GM10248 (cell line): ENCODE data around the gene CLN3.

ENCODE experiments used
- CTCF ChIA-PET: fragments of 300-600 bp; sonication (Branson Sonifier 250); formaldehyde crosslinking; extraction: SDS; loops from one replicate; lab custom pipeline; 2021; ENCODE audit warnings: antibody characterized with exemption; lab: Yijun Ruan, JAX
- POLR2A ChIA-PET: fragments of 350-650 bp; sonication (Branson Sonifier 250); formaldehyde crosslinking; extraction: SDS; loops from one replicate; lab custom pipeline; 2020; ENCODE audit warnings: antibody characterized with exemption; lab: Yijun Ruan, JAX
- DNase-seq: peaks from one replicate; pipeline ENCODE4 v3.0.0; 2012; ENCODE audit errors: extremely low spot score
- TF ChIP-seq, protein P1 (sequence below): IDR thresholded peaks from 2 replicates; pipeline ENCODE4 v1.5.1; 2012; ENCODE audit warnings: mild to moderate bottlenecking, low read depth; ENCODE audit errors: extremely low read depth, missing control alignments, control extremely low read depth

The CLN3 gene

DNA sequence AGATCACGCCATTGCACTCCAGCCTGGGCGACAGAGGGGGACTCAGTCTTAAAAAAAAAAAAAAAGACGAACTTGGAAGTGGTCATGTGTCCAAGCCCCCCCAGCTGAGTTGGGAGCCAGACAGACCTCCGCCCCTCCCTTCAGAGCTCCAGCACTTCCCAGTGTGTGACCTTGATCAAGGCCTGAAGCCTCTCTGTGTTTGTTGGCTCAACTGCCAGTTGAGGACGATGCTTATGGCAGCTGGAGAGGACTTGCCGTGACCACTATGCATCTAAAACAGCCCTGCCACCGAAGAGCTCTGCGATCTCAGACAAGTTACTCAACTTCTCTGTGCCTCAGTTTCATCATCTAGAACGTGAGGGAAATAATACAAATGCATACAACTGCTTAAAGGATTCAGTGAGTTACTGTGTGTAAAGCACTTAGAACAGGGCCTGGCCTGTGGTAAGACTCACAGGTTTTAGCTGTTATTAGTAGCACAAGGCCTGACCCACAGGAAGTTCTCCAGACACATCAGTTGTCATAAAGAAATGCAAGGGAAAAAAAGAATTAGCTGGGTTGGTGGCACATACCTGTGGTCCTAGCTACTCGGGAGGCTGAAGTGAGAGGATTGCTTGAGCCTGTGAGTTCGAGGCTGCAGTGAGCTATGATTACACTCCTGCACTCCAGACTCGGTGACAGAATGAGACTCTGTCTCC, 21.8 kb upstream of the CLN3 start:
- TF ChIP-seq, protein P1, sequence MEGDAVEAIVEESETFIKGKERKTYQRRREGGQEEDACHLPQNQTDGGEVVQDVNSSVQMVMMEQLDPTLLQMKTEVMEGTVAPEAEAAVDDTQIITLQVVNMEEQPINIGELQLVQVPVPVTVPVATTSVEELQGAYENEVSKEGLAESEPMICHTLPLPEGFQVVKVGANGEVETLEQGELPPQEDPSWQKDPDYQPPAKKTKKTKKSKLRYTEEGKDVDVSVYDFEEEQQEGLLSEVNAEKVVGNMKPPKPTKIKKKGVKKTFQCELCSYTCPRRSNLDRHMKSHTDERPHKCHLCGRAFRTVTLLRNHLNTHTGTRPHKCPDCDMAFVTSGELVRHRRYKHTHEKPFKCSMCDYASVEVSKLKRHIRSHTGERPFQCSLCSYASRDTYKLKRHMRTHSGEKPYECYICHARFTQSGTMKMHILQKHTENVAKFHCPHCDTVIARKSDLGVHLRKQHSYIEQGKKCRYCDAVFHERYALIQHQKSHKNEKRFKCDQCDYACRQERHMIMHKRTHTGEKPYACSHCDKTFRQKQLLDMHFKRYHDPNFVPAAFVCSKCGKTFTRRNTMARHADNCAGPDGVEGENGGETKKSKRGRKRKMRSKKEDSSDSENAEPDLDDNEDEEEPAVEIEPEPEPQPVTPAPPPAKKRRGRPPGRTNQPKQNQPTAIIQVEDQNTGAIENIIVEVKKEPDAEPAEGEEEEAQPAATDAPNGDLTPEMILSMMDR: no peak
- ChIA-PET POLR2A (no interaction called here), CTCF (no interaction called here)
- no peak for DNase-seq

GRCh38 chr16:28511801-28512789, 20.2 kb upstream of the CLN3 start:
- ChIA-PET POLR2A (no interaction called here), CTCF (no interaction called here)
- DNase-seq: peak; percentile 6
- TF ChIP-seq, protein P1: no peak

- CTCF ChIA-PET: no interaction called here
- DNase-seq: no peak
- POLR2A ChIA-PET: no interaction called here
- TF ChIP-seq, protein P1: no peak
Observed at GRCh38 chr16:28511031-28511430, 19.2 kb upstream of the CLN3 start.

- ChIA-PET CTCF (no interaction called here), POLR2A (no interaction called here)
- TF ChIP-seq, protein P1: no peak
- no peak for DNase-seq
Observed at GRCh38 chr16:28505489-28506137, 13.7 kb upstream of the CLN3 start.

DNA sequence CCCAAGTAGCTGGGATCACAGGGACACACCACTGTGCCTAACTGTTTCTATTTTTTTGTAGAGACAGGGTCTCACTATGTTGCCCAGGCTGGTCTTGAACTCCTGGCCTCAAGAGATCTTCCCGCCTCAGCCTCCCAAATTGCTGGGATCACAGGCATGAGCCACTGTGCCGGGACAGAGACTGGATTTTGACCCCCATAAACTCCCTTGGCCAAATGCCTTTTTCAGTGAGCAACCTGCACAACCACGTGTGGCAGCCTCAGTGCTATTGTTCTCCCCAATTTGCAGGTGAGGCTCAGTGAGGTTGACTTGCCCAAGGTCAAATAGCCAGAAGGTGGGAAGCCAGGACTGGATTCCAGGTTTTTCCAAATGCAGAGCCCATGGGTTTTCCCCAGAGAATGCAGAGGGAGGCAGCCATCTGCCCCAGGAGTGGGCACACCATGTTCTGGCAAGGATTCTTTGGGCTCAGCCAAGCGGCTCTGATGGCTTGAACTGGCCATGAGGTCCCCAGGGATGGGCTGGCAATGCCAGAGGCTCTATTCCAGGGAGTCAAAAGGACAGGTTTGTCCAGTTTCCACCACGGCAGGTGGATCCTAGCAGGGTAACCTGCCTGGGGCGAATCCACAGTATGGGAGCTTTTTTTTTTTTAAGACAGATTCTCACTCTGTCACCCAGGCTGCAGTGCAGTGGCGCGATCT, 13.0 kb upstream of the CLN3 start:
- ChIA-PET CTCF (no interaction called here), POLR2A (no interaction called here)
- no peak for DNase-seq
- TF ChIP-seq, protein P1: no peak
